Raji (cell line): Measurements from ENCODE around the gene ADIG.

Experiments
- POLR2A ChIP-seq: IDR thresholded peaks from 2 replicates; pipeline ENCODE4 v1.6.1; 2011; ENCODE audit warnings: low read depth, low read length, control low read depth; ENCODE audit not compliant: insufficient read depth

Gene ADIG

GRCh38 chr20:38581013-38581412, at the start of gene ADIG:
ADIG (plus strand) TSS chr20:38581197; CDS start chr20:38581251, 54 bp downstream.
- TF ChIP-seq POLR2A: no peak

- TF ChIP-seq POLR2A: no peak
Measured at GRCh38 chr20:38534756-38535155, 46.2 kb upstream of the ADIG start.

GRCh38 chr20:38536310-38536709, 44.7 kb upstream of the ADIG start:
- TF ChIP-seq POLR2A: no peak

- TF ChIP-seq POLR2A: no peak
Measured at GRCh38 chr20:38537176-38537575, 43.8 kb upstream of the ADIG start.

- no peak for TF ChIP-seq POLR2A
Measured at GRCh38 chr20:38538789-38539188, 42.2 kb upstream of the ADIG start.

GRCh38 chr20:38543014-38543906, 37.7 kb upstream of the ADIG start:
- TF ChIP-seq POLR2A: no peak

GRCh38 chr20:38545771-38546170, 35.2 kb upstream of the ADIG start:
- TF ChIP-seq POLR2A: no peak

- TF ChIP-seq POLR2A: no peak
Measured at GRCh38 chr20:38547288-38548085, 33.5 kb upstream of the ADIG start.

GRCh38 chr20:38548356-38549083, 32.5 kb upstream of the ADIG start:
- no peak for TF ChIP-seq POLR2A

GRCh38 chr20:38550274-38550673, 30.7 kb upstream of the ADIG start:
- TF ChIP-seq POLR2A: no peak

GRCh38 chr20:38551056-38551626, 29.9 kb upstream of the ADIG start:
- TF ChIP-seq POLR2A: no peak

- TF ChIP-seq POLR2A: no peak
Measured at GRCh38 chr20:38554986-38555385, 26.0 kb upstream of the ADIG start.

- TF ChIP-seq POLR2A: no peak
Measured at GRCh38 chr20:38555395-38555794, 25.6 kb upstream of the ADIG start.

GRCh38 chr20:38557174-38557573, 23.8 kb upstream of the ADIG start:
- no peak for TF ChIP-seq POLR2A
